ENCODE data around the gene BCR.

BCR gene

GRCh38 chr22:23202812-23203451 lies 22.6 kb downstream of the BCR start:
- in situ Hi-C loops (cut with MboI; ENCODE audit: low pct_unique_long_range_greater_than_20kb, low sequenced_read_pairs, unreplicated experiment) = no loop called here
- DNase-seq (ENCODE audit: low spot score) = no peak
- no peak for TF ChIP-seq CTCF (IDR thresholded peaks at IDR 0.05; ENCODE audit: extremely low read depth, insufficient read depth, missing control alignments)

GRCh38 chr22:23203452-23204124 lies 23.3 kb downstream of the BCR start:
- no peak for TF ChIP-seq CTCF (IDR thresholded peaks at IDR 0.05; ENCODE audit: extremely low read depth, insufficient read depth, missing control alignments)
- in situ Hi-C loops (cut with MboI; ENCODE audit: low pct_unique_long_range_greater_than_20kb, low sequenced_read_pairs, unreplicated experiment) = no loop called here
- no peak for DNase-seq (ENCODE audit: low spot score)

DNA sequence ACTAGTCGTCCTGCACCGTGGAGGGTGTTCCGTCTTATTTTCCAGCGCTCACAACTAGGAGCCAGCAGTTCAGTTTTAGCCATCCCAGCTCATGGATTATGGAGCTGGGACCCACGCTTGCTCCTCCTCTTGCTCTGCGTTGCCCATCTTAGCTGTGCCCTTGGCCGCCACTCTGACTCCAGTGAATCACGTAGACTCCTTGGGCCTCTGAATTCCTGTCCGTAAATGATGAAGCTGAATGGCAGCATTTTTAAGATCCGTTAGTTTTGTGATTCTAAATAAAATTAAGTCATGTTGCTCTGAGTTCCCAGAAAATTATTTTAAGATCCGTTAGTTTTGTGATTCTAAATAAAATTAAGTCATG lies 23.8 kb downstream of the BCR start:
- no peak for DNase-seq (ENCODE audit: low spot score)
- TF ChIP-seq CTCF (IDR thresholded peaks at IDR 0.05; ENCODE audit: extremely low read depth, insufficient read depth, missing control alignments) = no peak
- in situ Hi-C loops (cut with MboI; ENCODE audit: low pct_unique_long_range_greater_than_20kb, low sequenced_read_pairs, unreplicated experiment) = no loop called here

DNA sequence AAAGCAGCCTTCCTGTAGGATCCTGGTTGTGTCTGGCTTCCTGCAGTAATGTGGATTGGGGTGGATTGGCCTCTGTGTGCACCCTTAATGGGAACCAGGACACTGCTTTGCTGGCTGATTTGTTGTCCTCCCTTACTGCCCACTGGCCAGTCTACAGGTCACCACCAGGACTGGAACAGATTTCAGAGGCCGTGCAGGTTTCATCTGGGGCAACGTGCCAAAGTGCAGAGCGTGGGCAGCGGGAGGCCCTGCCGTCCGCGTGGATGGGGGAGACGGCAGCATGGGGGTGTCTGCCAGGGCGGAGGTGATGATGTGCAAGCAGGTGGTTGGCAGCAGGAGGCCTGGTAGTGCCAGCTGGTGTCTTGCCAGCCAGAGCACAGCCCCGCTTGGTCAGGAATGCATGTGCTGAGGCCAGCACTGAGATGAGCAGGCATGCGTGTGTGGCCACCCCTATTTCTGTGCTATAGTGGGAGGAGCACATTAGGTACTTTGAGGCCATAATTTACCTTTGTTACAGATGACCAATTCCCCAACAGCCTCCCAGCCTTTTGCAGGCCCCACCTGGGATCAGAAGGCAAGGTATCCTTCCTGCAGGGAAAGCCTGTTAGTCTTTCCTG lies 24.3 kb downstream of the BCR start:
- TF ChIP-seq CTCF (IDR thresholded peaks at IDR 0.05; ENCODE audit: extremely low read depth, insufficient read depth, missing control alignments) = no peak
- in situ Hi-C loops (cut with MboI; ENCODE audit: low pct_unique_long_range_greater_than_20kb, low sequenced_read_pairs, unreplicated experiment) = no loop called here
- no peak for DNase-seq (ENCODE audit: low spot score)

DNA sequence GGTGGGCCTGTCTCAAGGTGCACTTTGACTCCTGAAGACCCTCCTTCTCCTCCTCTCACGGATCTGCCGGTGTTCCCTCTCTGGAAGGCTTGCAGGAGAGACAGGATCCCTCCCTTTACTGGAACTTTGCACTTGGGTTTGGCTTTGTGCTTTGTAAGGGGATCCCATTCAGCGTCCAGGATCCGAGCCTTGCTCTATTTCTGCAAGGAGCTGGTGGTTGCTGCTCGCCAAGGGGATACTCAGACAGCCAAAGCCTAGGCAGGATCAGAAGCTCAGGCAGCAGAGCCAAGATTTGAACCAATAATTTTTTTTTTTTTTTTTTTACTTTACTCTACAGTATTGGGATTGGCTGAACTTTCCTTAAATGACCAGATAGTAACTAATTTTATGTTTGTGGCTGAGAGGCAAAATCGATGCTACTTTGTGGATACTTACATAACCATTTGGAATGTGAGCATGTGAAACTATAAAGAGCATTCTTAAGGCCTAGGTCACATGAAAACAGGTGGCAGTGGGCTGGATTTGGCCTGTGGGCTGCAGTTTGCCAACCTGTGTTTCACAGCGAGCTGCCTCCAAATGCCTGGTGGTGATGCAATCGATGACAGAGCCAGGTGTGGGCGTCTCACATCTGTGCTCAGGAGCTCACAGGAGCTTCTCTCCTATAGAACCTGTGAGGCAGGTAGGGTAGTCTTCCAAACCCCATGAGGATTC lies 25.2 kb downstream of the BCR start:
- TF ChIP-seq CTCF (IDR thresholded peaks at IDR 0.05; ENCODE audit: extremely low read depth, insufficient read depth, missing control alignments) = no peak
- in situ Hi-C loops (cut with MboI; ENCODE audit: low pct_unique_long_range_greater_than_20kb, low sequenced_read_pairs, unreplicated experiment) = no loop called here
- no peak for DNase-seq (ENCODE audit: low spot score)

DNA sequence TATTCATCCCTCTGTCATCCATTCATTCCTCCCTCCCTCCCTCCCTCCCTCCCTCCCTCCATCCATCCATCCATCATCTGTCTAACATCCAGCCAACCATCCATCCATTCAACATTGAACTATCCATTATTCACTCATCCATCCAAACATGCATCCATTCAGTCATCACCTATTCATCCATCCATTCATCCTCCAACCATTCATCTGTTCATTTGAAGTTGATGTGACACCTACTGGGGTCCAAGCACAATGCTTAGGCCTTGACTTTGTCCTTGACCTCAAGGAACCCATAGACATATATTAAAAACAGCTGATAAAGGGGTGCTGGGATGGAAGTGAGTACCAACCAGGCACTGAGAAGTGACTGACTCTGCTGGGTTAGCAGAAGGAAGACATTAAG lies 26.6 kb downstream of the BCR start:
- DNase-seq (ENCODE audit: low spot score) = no peak
- no peak for TF ChIP-seq CTCF (IDR thresholded peaks at IDR 0.05; ENCODE audit: extremely low read depth, insufficient read depth, missing control alignments)
- in situ Hi-C loops (cut with MboI; ENCODE audit: low pct_unique_long_range_greater_than_20kb, low sequenced_read_pairs, unreplicated experiment) = no loop called here

All from GM13977 (cell line).